Bronchial epithelial cell (primary cell): ENCODE results near the gene CHCHD2. TPM values are rescaled to one million over a fixed set of nuclear protein-coding genes. Genes with fewer than 3 reads are reported as not detected.
A peak's percentile ranks its signal among the peaks of the same experiment; 100 is the strongest.
"Not testable (repeated sequence)": the region's sequence is repeated elsewhere in the genome, so short reads cannot be mapped to it uniquely, and the experiment has no call there.

ENCODE experiments used
- DNase-seq: peaks from one replicate; pipeline ENCODE4 v3.0.0-alpha.2; 2010; ENCODE audit warnings: low read depth
- FAIRE-seq: peaks from 2 replicates; lab custom pipeline; 2011; peaks lifted over from hg19 to GRCh38; lab: Jason Lieb, UNC
- H3K27me3 ChIP-seq: 2 replicates; pipeline ENCODE4 v1.5.1; 2011; ENCODE audit warnings: low read length; ENCODE audit not compliant: control insufficient read depth, insufficient read depth
- H3K36me3 ChIP-seq: 2 replicates; pipeline ENCODE4 v1.5.1; 2011; ENCODE audit warnings: low read length; ENCODE audit not compliant: control insufficient read depth, insufficient read depth
- H3K4me3 ChIP-seq: 2 replicates; pipeline ENCODE4 v1.5.1; 2011; ENCODE audit warnings: mild to moderate bottlenecking, low read depth, low read length, control low read depth
- total RNA-seq: library from RNA; depleted of rRNA; stranded (reverse); fragments of >200 nt; gene quantifications from 2 replicates; pipeline ENCODE4 v1.2.1, GENCODE V29; 2014
- TF ChIP-seq, protein P1 (sequence below): IDR thresholded peaks from 2 replicates; pipeline ENCODE4 v1.5.1; 2011; ENCODE audit warnings: mild to moderate bottlenecking, moderate library complexity, low read length, control low read depth, inconsistent platforms; ENCODE audit not compliant: insufficient read depth, severe bottlenecking

The CHCHD2 gene
- total RNA-seq, 1 donor from 2014 or later, result 566 TPM

DNA sequence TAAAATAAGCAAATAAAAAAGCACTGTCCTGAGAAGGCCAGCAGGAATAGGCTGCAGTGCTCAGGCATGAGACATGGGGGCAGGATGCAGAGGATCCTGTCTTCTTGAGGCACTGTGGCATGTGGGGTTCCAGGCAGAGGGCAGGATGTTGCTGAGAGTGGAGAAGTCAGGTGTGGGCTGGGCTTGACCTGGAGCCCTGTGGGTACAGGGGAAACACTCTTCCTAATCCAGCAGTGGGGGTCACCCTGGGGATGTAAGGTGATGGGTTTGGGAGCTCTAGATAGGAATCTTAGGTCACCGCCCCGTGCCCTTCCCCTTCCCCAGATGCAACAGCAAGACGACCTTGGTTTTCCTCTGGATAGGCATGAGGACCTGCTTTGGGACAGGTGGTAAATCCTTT is 28.6 kb downstream of the CHCHD2 start:
- H3K4me3 ChIP-seq, result no peak overlapping the region
- H3K36me3 ChIP-seq, result peaks cover 26% of the 10 kb centered on the region

GRCh38 chr7:56074371-56074791 is 31.9 kb downstream of the CHCHD2 start:
- TF ChIP-seq, protein P1, sequence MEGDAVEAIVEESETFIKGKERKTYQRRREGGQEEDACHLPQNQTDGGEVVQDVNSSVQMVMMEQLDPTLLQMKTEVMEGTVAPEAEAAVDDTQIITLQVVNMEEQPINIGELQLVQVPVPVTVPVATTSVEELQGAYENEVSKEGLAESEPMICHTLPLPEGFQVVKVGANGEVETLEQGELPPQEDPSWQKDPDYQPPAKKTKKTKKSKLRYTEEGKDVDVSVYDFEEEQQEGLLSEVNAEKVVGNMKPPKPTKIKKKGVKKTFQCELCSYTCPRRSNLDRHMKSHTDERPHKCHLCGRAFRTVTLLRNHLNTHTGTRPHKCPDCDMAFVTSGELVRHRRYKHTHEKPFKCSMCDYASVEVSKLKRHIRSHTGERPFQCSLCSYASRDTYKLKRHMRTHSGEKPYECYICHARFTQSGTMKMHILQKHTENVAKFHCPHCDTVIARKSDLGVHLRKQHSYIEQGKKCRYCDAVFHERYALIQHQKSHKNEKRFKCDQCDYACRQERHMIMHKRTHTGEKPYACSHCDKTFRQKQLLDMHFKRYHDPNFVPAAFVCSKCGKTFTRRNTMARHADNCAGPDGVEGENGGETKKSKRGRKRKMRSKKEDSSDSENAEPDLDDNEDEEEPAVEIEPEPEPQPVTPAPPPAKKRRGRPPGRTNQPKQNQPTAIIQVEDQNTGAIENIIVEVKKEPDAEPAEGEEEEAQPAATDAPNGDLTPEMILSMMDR, result peak; percentile 95
- DNase-seq (peak; percentile 59), FAIRE-seq (no peak)
- Histone ChIP-seq H3K36me3 (peaks cover 26% of the 10 kb centered on the region), H3K27me3 (no peaks in the 10 kb centered on the region), H3K4me3 (no peak overlapping the region)

More for the DNA sequence above, 28.6 kb downstream of the CHCHD2 start:
- TF ChIP-seq, protein P1, result no peak
- no peaks in the 10 kb centered on the region for H3K27me3 ChIP-seq
- DNase-seq (no peak), FAIRE-seq (no peak)

DNA sequence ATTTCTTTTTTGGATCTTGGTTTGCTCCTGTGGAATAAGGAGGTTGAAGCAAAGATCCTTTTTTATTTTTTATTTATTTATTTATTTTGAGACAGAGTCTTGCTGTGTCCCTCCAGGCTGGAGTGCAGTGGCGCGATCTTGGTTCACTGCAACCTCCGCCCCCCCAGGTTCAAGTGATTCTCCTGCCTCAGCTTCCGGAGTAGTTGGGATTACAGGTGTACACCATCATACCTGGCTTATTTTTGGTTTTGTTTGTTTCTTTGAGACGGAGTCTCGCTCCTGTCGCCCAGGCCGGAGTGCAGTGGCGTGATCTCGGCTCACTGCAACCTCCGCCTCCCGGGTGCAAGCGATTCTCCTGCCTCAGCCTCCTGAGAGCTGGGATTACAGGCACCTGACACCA is 39.9 kb downstream of the CHCHD2 start:
- not testable (repeated sequence) for H3K27me3 ChIP-seq, H3K4me3 ChIP-seq, DNase-seq, FAIRE-seq
- H3K36me3 ChIP-seq, result peaks cover 11% of the 10 kb centered on the region

- TF ChIP-seq, protein P1, result peak; percentile 10
- DNase-seq, result peak; percentile 74
- Histone ChIP-seq H3K27me3 (no peaks in the 10 kb centered on the region), H3K36me3 (peaks cover 8% of the 10 kb centered on the region), H3K4me3 (peak within 1 kb of the TSS; percentile 72)
- FAIRE-seq, result no peak
These were observed 42.2 kb downstream of the CHCHD2 start, which contains the start of gene SUMF2 for GRCh38 chr7:56063882-56064625. TSS of gene SUMF2 (plus strand) at chr7:56064286. CDS start at chr7:56064312, 26 bp downstream.

- no peak overlapping the region for H3K4me3 ChIP-seq
- DNase-seq (no peak), FAIRE-seq (no peak)
- no peaks in the 10 kb centered on the region for H3K27me3 ChIP-seq
- peaks cover 9% of the 10 kb centered on the region for H3K36me3 ChIP-seq
- TF ChIP-seq, protein P1, result no peak
These were observed 42.8 kb downstream of the CHCHD2 start for GRCh38 chr7:56063500-56063881.

DNA sequence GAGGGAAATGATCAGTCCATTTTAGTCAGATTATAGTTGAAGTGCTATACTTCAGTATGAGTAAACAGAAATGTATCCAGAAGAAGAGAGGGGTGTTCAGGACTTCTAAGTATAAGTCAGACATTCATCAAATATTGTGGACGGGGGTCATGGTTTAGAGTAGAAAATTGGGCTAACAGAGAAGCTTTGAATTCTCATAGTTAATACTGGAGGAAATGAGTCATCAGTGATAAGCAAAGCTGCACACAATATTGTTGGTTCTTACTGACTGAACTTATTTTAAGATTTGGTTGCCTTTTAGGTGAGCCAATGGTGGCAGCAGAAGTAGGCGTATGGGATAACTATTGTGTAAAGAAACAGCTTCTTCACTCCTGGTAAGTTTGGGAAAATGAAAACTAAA is 43.9 kb downstream of the CHCHD2 start:
- peak; percentile 55 for DNase-seq
- Histone ChIP-seq H3K4me3 (no peak overlapping the region), H3K27me3 (no peaks in the 10 kb centered on the region), H3K36me3 (peaks cover 10% of the 10 kb centered on the region)
- FAIRE-seq, result no peak
- TF ChIP-seq, protein P1, result no peak
